ENCODE measurements around the gene TCOF1.

Gene TCOF1

DNA sequence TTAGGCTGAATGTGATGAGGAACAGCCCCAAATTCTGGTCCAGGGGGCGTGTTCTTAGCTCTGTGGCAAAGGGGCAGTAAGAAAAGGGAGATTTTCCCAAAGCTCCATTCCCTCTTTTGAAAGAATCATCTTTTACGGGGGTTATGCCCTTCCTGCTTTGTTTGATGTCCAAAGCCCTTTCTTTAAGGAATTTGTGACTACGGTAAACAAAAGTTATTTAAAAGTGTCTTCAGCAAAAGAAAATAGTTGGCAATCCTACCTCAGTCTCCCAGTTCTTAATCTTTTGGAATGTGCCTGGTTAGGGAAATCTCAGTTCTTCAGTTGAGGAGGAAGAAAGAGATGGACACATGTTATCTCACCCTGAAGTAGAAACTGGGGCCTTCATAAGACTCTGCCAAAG lies 30.4 kb upstream of the TCOF1 start:
- Histone ChIP-seq H3K4ac (ENCODE audit: low read depth, low read length) (no peak overlapping the region), H2BK5ac (ENCODE audit: low read length) (no peak overlapping the region), H3K27me3 (ENCODE audit: insufficient read depth, low read length, poor library complexity) (no peaks in the 10 kb centered on the region), H3K79me1 (ENCODE audit: low read length) (no peaks in the 10 kb centered on the region), H2BK120ac (ENCODE audit: low read depth, low read length) (no peak overlapping the region), H3K36me3 (ENCODE audit: control insufficient read depth, insufficient read depth, low read length) (no peaks in the 10 kb centered on the region), H2AK5ac (ENCODE audit: low read length) (no peak overlapping the region), H2BK15ac (replicated peaks; ENCODE audit: low read depth) (no peak overlapping the region), H3K27ac (ENCODE audit: low read depth, low read length) (no peak overlapping the region), H4K8ac (ENCODE audit: low read depth, low read length) (no peak overlapping the region), H3K4me2 (ENCODE audit: low read length) (no peak overlapping the region), H3K23ac (ENCODE audit: low read length) (no peak overlapping the region), H3K18ac (ENCODE audit: low read length) (no peak overlapping the region), H3K4me3 (ENCODE audit: low read length) (no peak overlapping the region), H4K5ac (ENCODE audit: low read length) (no peak overlapping the region), H3K56ac (ENCODE audit: low read length) (no peak overlapping the region), H3K9ac (ENCODE audit: low read length) (no peak overlapping the region), H3K4me1 (ENCODE audit: control insufficient read depth, low read depth, low read length) (no peaks in the 10 kb centered on the region), H3K79me2 (ENCODE audit: control insufficient read depth, insufficient read depth, low read length) (no peaks in the 10 kb centered on the region)
- WGBS (ENCODE audit: extremely low coverage, insufficient coverage, low lambda C conversion rate), result no CpG with 5 or more reads among the region's 3 CpGs
- no peak for DNase-seq

- DNase-seq, result no peak
- no peak overlapping the region for H3K4me3 ChIP-seq (ENCODE audit: low read length)
- H3K79me2 ChIP-seq (ENCODE audit: control insufficient read depth, insufficient read depth, low read length), result no peaks in the 10 kb centered on the region
- H4K8ac ChIP-seq (ENCODE audit: low read depth, low read length), result no peak overlapping the region
- no peak overlapping the region for H2BK120ac ChIP-seq (ENCODE audit: low read depth, low read length)
- H4K5ac ChIP-seq (ENCODE audit: low read length), result no peak overlapping the region
- no CpG with 5 or more reads among the region's 2 CpGs for WGBS (ENCODE audit: extremely low coverage, insufficient coverage, low lambda C conversion rate)
- no peak overlapping the region for H3K23ac ChIP-seq (ENCODE audit: low read length)
- H2AK5ac ChIP-seq (ENCODE audit: low read length), result no peak overlapping the region
- no peaks in the 10 kb centered on the region for H3K27me3 ChIP-seq (ENCODE audit: insufficient read depth, low read length, poor library complexity)
- H3K18ac ChIP-seq (ENCODE audit: low read length), result no peak overlapping the region
- no peaks in the 10 kb centered on the region for H3K4me1 ChIP-seq (ENCODE audit: control insufficient read depth, low read depth, low read length)
- no peak overlapping the region for H3K56ac ChIP-seq (ENCODE audit: low read length)
- no peak overlapping the region for H2BK5ac ChIP-seq (ENCODE audit: low read length)
- no peak overlapping the region for H3K4me2 ChIP-seq (ENCODE audit: low read length)
- no peak overlapping the region for H3K27ac ChIP-seq (ENCODE audit: low read depth, low read length)
- no peaks in the 10 kb centered on the region for H3K79me1 ChIP-seq (ENCODE audit: low read length)
- no peak overlapping the region for H3K9ac ChIP-seq (ENCODE audit: low read length)
- no peaks in the 10 kb centered on the region for H3K36me3 ChIP-seq (ENCODE audit: control insufficient read depth, insufficient read depth, low read length)
- no peak overlapping the region for H3K4ac ChIP-seq (ENCODE audit: low read depth, low read length)
- H2BK15ac ChIP-seq (replicated peaks; ENCODE audit: low read depth), result no peak overlapping the region
Observed at GRCh38 chr5:150328515-150328914, 29.0 kb upstream of the TCOF1 start.

- Histone ChIP-seq H3K36me3 (ENCODE audit: control insufficient read depth, insufficient read depth, low read length) (no peaks in the 10 kb centered on the region), H3K23ac (ENCODE audit: low read length) (no peak overlapping the region), H2AK5ac (ENCODE audit: low read length) (no peak overlapping the region), H2BK5ac (ENCODE audit: low read length) (no peak overlapping the region), H4K8ac (ENCODE audit: low read depth, low read length) (no peak overlapping the region), H3K79me2 (ENCODE audit: control insufficient read depth, insufficient read depth, low read length) (no peaks in the 10 kb centered on the region), H3K4me1 (ENCODE audit: control insufficient read depth, low read depth, low read length) (no peaks in the 10 kb centered on the region), H2BK120ac (ENCODE audit: low read depth, low read length) (no peak overlapping the region), H3K56ac (ENCODE audit: low read length) (no peak overlapping the region), H3K27me3 (ENCODE audit: insufficient read depth, low read length, poor library complexity) (no peaks in the 10 kb centered on the region), H3K9ac (ENCODE audit: low read length) (no peak overlapping the region), H3K18ac (ENCODE audit: low read length) (no peak overlapping the region), H3K27ac (ENCODE audit: low read depth, low read length) (no peak overlapping the region), H3K4me3 (ENCODE audit: low read length) (no peak overlapping the region), H3K79me1 (ENCODE audit: low read length) (no peaks in the 10 kb centered on the region), H4K5ac (ENCODE audit: low read length) (no peak overlapping the region), H3K4me2 (ENCODE audit: low read length) (no peak overlapping the region), H2BK15ac (replicated peaks; ENCODE audit: low read depth) (no peak overlapping the region), H3K4ac (ENCODE audit: low read depth, low read length) (no peak overlapping the region)
- DNase-seq, result no peak
- WGBS (ENCODE audit: extremely low coverage, insufficient coverage, low lambda C conversion rate), result no CpG with 5 or more reads among the region's 2 CpGs
Observed at GRCh38 chr5:150329038-150329437, 28.5 kb upstream of the TCOF1 start.

DNA sequence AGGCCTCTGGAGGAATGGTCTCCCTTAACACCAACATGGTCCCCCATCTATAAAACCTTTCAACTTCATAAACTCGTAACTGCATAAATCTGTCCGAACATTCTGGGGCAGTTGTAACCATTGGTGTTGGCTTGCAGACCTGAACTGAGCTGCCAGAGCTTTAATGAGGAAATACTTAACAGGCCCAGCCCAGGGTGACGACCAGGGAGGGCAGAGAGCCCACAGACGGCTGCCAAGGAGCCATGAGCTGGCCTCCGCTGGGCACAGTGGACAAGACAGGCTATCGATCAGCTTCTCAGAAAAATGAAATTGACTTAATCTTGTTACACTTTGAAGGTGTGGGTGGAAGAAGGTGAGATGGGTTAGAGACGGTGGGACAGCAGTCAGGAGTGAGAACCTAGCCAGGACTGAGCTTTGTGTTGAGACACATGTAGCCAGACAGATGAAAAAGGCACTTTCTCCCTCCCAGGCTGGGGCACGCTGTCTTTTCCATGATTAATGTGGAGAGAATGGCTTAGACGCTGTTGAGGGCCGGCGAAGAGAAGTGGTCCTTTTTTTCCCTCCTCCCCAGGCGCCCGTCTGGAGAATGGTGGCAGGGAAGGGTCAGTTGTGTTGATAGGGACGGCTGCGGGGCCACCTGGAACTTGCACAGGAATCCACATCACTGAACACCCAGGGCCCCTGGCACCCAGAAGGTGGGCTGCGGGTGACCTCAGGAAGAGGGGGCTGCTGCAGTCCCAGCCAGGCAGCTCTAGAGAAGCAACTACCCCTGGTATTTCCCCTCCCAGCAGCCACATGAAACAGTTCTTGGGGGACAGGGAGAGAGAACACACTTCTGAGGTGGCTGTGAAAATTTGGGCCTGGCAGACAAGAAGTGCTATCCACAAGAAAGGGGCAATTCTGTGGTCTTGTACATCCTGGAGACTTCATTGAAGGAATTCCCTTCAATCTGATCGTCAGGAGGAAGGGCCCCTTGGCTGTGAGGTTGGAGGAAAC lies 27.3 kb upstream of the TCOF1 start:
- Histone ChIP-seq H3K27ac (ENCODE audit: low read depth, low read length) (no peak overlapping the region), H3K56ac (ENCODE audit: low read length) (no peak overlapping the region), H2BK5ac (ENCODE audit: low read length) (no peak overlapping the region), H3K36me3 (ENCODE audit: control insufficient read depth, insufficient read depth, low read length) (no peaks in the 10 kb centered on the region), H3K4me3 (ENCODE audit: low read length) (no peak overlapping the region), H2AK5ac (ENCODE audit: low read length) (no peak overlapping the region), H3K27me3 (ENCODE audit: insufficient read depth, low read length, poor library complexity) (no peaks in the 10 kb centered on the region), H3K79me1 (ENCODE audit: low read length) (no peaks in the 10 kb centered on the region), H2BK120ac (ENCODE audit: low read depth, low read length) (no peak overlapping the region), H3K4ac (ENCODE audit: low read depth, low read length) (no peak overlapping the region), H3K18ac (ENCODE audit: low read length) (no peak overlapping the region), H3K79me2 (ENCODE audit: control insufficient read depth, insufficient read depth, low read length) (no peaks in the 10 kb centered on the region), H4K8ac (ENCODE audit: low read depth, low read length) (no peak overlapping the region), H2BK15ac (replicated peaks; ENCODE audit: low read depth) (no peak overlapping the region), H3K4me1 (ENCODE audit: control insufficient read depth, low read depth, low read length) (no peaks in the 10 kb centered on the region), H3K9ac (ENCODE audit: low read length) (no peak overlapping the region), H3K4me2 (ENCODE audit: low read length) (no peak overlapping the region), H3K23ac (ENCODE audit: low read length) (no peak overlapping the region), H4K5ac (ENCODE audit: low read length) (no peak overlapping the region)
- WGBS (ENCODE audit: extremely low coverage, insufficient coverage, low lambda C conversion rate), result no CpG with 5 or more reads among the region's 17 CpGs
- no peak for DNase-seq

DNA sequence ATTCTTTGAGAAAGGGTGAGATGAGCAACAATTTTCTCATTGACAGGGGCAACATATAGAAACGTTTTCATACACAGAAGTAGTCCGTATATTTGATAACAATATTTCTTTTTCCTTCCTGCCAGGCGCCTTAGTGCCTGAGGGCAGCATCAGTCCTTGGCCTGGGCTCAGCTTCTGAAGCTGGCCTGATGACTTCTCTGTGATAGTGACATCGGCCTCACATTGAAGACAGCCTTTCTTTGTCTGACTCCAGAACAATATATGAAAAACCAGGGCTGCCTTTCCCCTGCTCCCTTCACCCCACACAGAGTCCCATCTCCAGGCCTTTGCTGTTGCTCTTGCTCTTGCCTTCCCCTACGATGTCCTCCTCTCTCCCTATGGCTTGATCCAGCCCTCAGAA lies 24.1 kb upstream of the TCOF1 start:
- no peaks in the 10 kb centered on the region for H3K79me2 ChIP-seq (ENCODE audit: control insufficient read depth, insufficient read depth, low read length)
- no peak overlapping the region for H3K4me2 ChIP-seq (ENCODE audit: low read length)
- H3K27me3 ChIP-seq (ENCODE audit: insufficient read depth, low read length, poor library complexity), result no peaks in the 10 kb centered on the region
- H3K36me3 ChIP-seq (ENCODE audit: control insufficient read depth, insufficient read depth, low read length), result no peaks in the 10 kb centered on the region
- H3K18ac ChIP-seq (ENCODE audit: low read length), result no peak overlapping the region
- H3K56ac ChIP-seq (ENCODE audit: low read length), result no peak overlapping the region
- H3K4ac ChIP-seq (ENCODE audit: low read depth, low read length), result no peak overlapping the region
- H3K79me1 ChIP-seq (ENCODE audit: low read length), result no peaks in the 10 kb centered on the region
- WGBS (ENCODE audit: extremely low coverage, insufficient coverage, low lambda C conversion rate), result no CpG with 5 or more reads among the region's 5 CpGs
- no peak overlapping the region for H2BK15ac ChIP-seq (replicated peaks; ENCODE audit: low read depth)
- H3K27ac ChIP-seq (ENCODE audit: low read depth, low read length), result no peak overlapping the region
- H2BK5ac ChIP-seq (ENCODE audit: low read length), result no peak overlapping the region
- no peak overlapping the region for H4K8ac ChIP-seq (ENCODE audit: low read depth, low read length)
- H4K5ac ChIP-seq (ENCODE audit: low read length), result no peak overlapping the region
- no peak overlapping the region for H2AK5ac ChIP-seq (ENCODE audit: low read length)
- H3K4me1 ChIP-seq (ENCODE audit: control insufficient read depth, low read depth, low read length), result no peaks in the 10 kb centered on the region
- no peak overlapping the region for H3K23ac ChIP-seq (ENCODE audit: low read length)
- no peak overlapping the region for H3K9ac ChIP-seq (ENCODE audit: low read length)
- H3K4me3 ChIP-seq (ENCODE audit: low read length), result no peak overlapping the region
- H2BK120ac ChIP-seq (ENCODE audit: low read depth, low read length), result no peak overlapping the region
- no peak for DNase-seq

All from mesendoderm (in vitro differentiated cells).